PC-9 (cell line): ENCODE results near the gene SCAF4. TPM values are rescaled to one million over a fixed set of nuclear protein-coding genes. Genes with fewer than 3 reads are reported as not detected.

ENCODE experiments used
- BruUV-seq: library from RNA; stranded (reverse); fragments of 400-500 nt; replicated peaks from 2 replicates; lab custom pipeline; 2021; lab: Mats Ljungman, UMichigan
- CTCF ChIA-PET: fragments of 300-600 bp; sonication (Branson Sonifier 250); formaldehyde crosslinking; loops from one replicate; lab custom pipeline; 2022; ENCODE audit warnings: antibody characterized with exemption; lab: Charles Lee
- POLR2A ChIA-PET: fragments of 300-600 bp; sonication (Branson Sonifier 250); formaldehyde crosslinking; loops from one replicate; lab custom pipeline; 2022; ENCODE audit warnings: antibody characterized with exemption; ENCODE audit not compliant: unreplicated experiment; lab: Charles Lee
- DNase-seq, 2 experiments: peaks; one replicate each; pipeline versions ENCODE4 v3.0.0 to v3.0.0-alpha.2; 2015 to 2022; ENCODE audit warnings: mixed read lengths in 1 of 2
- H2AFZ ChIP-seq: fragments of 200-600 bp; sonication (generic); 2 replicates; pipeline ENCODE4 v1.8.1; 2017; ENCODE audit warnings: antibody characterized with exemption
- H3F3A ChIP-seq: fragments of 200-600 bp; sonication (generic); 2 replicates; pipeline ENCODE4 v1.8.1; 2017; ENCODE audit warnings: antibody characterized with exemption, mild to moderate bottlenecking, low read depth; ENCODE audit not compliant: insufficient read depth
- H3K27ac ChIP-seq: fragments of 200-600 bp; sonication (generic); 2 replicates; pipeline ENCODE4 v1.6.1; 2016; ENCODE audit warnings: mixed run types
- H3K27me3 ChIP-seq: fragments of 200-600 bp; sonication (generic); 2 replicates; pipeline ENCODE4 v1.6.1; 2016; ENCODE audit warnings: low read depth, mixed run types; ENCODE audit not compliant: insufficient read depth
- H3K36me3 ChIP-seq: fragments of 200-600 bp; sonication (generic); 2 replicates; pipeline ENCODE4 v1.6.1; 2016; ENCODE audit warnings: low read depth, mixed run types
- H3K4me1 ChIP-seq: fragments of 200-600 bp; sonication (generic); replicated peaks from 2 replicates; pipeline ENCODE4 v1.6.1; 2016; ENCODE audit warnings: mixed run types; ENCODE audit not compliant: insufficient read depth
- H3K4me2 ChIP-seq: fragments of 200-600 bp; sonication (generic); 2 replicates; pipeline ENCODE4 v1.6.1; 2017; ENCODE audit warnings: mixed run types
- H3K4me3 ChIP-seq: fragments of 200-600 bp; sonication (generic); 2 replicates; pipeline ENCODE4 v1.6.1; 2016; ENCODE audit warnings: mixed run types
- H3K79me2 ChIP-seq: fragments of 200-600 bp; sonication (generic); 2 replicates; pipeline ENCODE4 v1.6.1; 2017; ENCODE audit warnings: low read depth, mixed run types
- H3K9me2 ChIP-seq: fragments of 200-600 bp; sonication (generic); 2 replicates; pipeline ENCODE4 v1.8.1; 2017; ENCODE audit warnings: mild to moderate bottlenecking; ENCODE audit not compliant: insufficient read depth
- H3K9me3 ChIP-seq: fragments of 200-600 bp; sonication (generic); 2 replicates; pipeline ENCODE4 v1.8.1; 2016; ENCODE audit warnings: low read depth; ENCODE audit not compliant: insufficient read depth
- H4K20me1 ChIP-seq: fragments of 200-600 bp; sonication (generic); 2 replicates; pipeline ENCODE4 v1.8.1; 2017; ENCODE audit not compliant: insufficient read depth
- CTCF ChIP-seq: fragments of 200-600 bp; sonication (generic); conservative IDR thresholded peaks from 2 replicates; pipeline ENCODE4 v1.6.1; 2017; ENCODE audit warnings: mixed run types, antibody characterized with exemption, mild to moderate bottlenecking, moderate library complexity
- EZH2 ChIP-seq: fragments of 200-600 bp; sonication (generic); IDR thresholded peaks from 2 replicates; pipeline ENCODE4 v1.8.0; 2017; ENCODE audit warnings: antibody characterized with exemption, low read depth
- intact Hi-C: fragments of 100-400 bp; cut with micrococcal nuclease; formaldehyde crosslinking; loops from one replicate; pipeline ENCODE4 v1.10.0; 2022; ENCODE audit not compliant: unreplicated experiment
- total RNA-seq: library from RNA; stranded (reverse); gene quantifications from 2 replicates; pipeline ENCODE4 v1.2.3, GENCODE V29; 2021

Gene SCAF4
- total RNA-seq, 1 experiment from 2014 or later = 30.0 TPM

GRCh38 chr21:31713115-31713514, 18.8 kb downstream of the SCAF4 start:
- Histone ChIP-seq H3K27ac (no peak overlapping the region), H3K27me3 (no peaks in the 10 kb centered on the region), H3K36me3 (peaks cover 3% of the 10 kb centered on the region; the same call in 1 of the 2 replicates), H3K4me1 (no peaks in the 10 kb centered on the region), H3K9me2 (no peaks in the 10 kb centered on the region), H2AFZ (no peak overlapping the region), H4K20me1 (peaks cover 60% of the 10 kb centered on the region), H3K4me2 (no peak overlapping the region), H3F3A (no peaks in the 10 kb centered on the region; the same call in 1 of the 2 replicates), H3K79me2 (peaks cover 98% of the 10 kb centered on the region), H3K4me3 (no peak overlapping the region), H3K9me3 (no peaks in the 10 kb centered on the region)
- intact Hi-C loops = no loop called here
- ChIA-PET CTCF (no interaction called here), POLR2A (no interaction called here)
- no peak for DNase-seq
- no peak for TF ChIP-seq EZH2
- TF ChIP-seq CTCF = no peak
- BruUV-seq = no TSS peak

GRCh38 chr21:31711745-31712285, 20.1 kb downstream of the SCAF4 start:
- H3K27me3 ChIP-seq = no peaks in the 10 kb centered on the region
- BruUV-seq = no TSS peak
- DNase-seq = no peak
- ChIA-PET POLR2A (no interaction called here), CTCF (no interaction called here)
- TF ChIP-seq CTCF (no peak), EZH2 (no peak)
- H3K27ac ChIP-seq = no peak overlapping the region
- H3K4me2 ChIP-seq = no peak overlapping the region
- H3K36me3 ChIP-seq = peaks cover 3% of the 10 kb centered on the region; the same call in 1 of the 2 replicates
- peaks cover 57% of the 10 kb centered on the region for H4K20me1 ChIP-seq
- no peaks in the 10 kb centered on the region for H3K9me3 ChIP-seq
- peaks cover 100% of the 10 kb centered on the region for H3K79me2 ChIP-seq
- intact Hi-C loops = no loop called here
- H3F3A ChIP-seq = no peaks in the 10 kb centered on the region; the same call in 1 of the 2 replicates
- no peak overlapping the region for H3K4me3 ChIP-seq
- H3K4me1 ChIP-seq = no peaks in the 10 kb centered on the region
- H2AFZ ChIP-seq = no peak overlapping the region
- H3K9me2 ChIP-seq = no peaks in the 10 kb centered on the region

- CTCF ChIA-PET = no interaction called here
- POLR2A ChIA-PET = no interaction called here
- Histone ChIP-seq H3K36me3 (peaks cover 2% of the 10 kb centered on the region; the same call in 1 of the 2 replicates), H3K27ac (no peak overlapping the region), H3K9me3 (no peaks in the 10 kb centered on the region), H3K27me3 (no peaks in the 10 kb centered on the region), H3K79me2 (peaks cover 100% of the 10 kb centered on the region), H3K4me2 (no peak overlapping the region), H3K4me1 (no peaks in the 10 kb centered on the region), H4K20me1 (peaks cover 56% of the 10 kb centered on the region), H2AFZ (no peak overlapping the region), H3K9me2 (no peaks in the 10 kb centered on the region), H3K4me3 (no peak overlapping the region), H3F3A (no peaks in the 10 kb centered on the region; the same call in 1 of the 2 replicates)
- DNase-seq = no peak
- no peak for TF ChIP-seq EZH2
- no peak for TF ChIP-seq CTCF
- BruUV-seq = no TSS peak
- intact Hi-C loops = no loop called here
Measured at GRCh38 chr21:31711326-31711725, 20.6 kb downstream of the SCAF4 start.
